ENCODE data around the gene COL6A3. TPM values are rescaled to one million over a fixed set of nuclear protein-coding genes. Genes with fewer than 3 reads are reported as not detected.
A peak's percentile ranks its signal among the peaks of the same experiment; 100 is the strongest.

Gene COL6A3
- polyA plus RNA-seq, 1 of the 3 experiments (the other 2 are of a cell fraction) = 18.5 TPM

DNA sequence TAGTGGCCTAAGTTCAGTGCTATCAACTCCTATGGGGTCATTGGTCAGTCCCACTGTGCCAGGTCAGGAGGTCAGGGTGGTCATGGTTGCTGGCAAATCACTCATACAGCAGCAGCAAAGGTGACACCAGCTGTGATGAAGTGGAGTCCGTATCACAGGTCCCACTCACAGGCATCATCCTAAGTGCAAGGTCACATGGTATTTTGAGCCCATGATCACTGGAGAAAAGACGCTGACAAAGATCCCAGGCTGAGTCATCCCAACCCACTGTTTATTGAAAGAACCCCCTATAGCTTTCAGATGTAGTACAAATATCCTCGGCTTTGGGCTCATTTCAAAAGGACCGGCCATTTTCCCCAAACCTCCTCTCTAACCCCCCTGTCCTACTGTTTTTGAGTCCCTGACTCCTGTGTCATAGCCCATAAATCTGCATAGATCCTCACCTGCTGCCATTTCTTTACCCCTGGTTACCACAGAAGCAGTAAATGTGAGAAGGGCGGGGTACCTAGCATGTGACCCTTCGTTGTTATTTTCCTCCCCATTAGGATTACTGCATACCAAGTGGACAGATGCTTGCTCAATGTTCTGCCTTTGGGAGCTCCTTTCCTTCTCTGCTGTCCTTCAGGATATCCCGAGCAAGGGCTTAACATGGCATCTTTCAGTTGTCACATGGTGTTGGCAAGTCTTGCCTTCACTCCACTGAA, 107.7 kb downstream of the COL6A3 start:
- TF ChIP-seq EZH2phosphoT487 (IDR thresholded peaks at IDR 0.05; ENCODE audit: borderline replicate concordance, low read depth) (no peak), GABPA (IDR thresholded peaks at IDR 0.05; ENCODE audit: low read depth) (no peak), NFIC (IDR thresholded peaks at IDR 0.05; ENCODE audit: borderline replicate concordance) (no peak)
- TF ChIP-seq, protein P1, sequence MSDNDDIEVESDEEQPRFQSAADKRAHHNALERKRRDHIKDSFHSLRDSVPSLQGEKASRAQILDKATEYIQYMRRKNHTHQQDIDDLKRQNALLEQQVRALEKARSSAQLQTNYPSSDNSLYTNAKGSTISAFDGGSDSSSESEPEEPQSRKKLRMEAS (IDR thresholded peaks at IDR 0.05; ENCODE audit: low read depth) = no peak
- H4K20me1 ChIP-seq (ENCODE audit: insufficient read depth) = no peaks in the 10 kb centered on the region
- H3K36me3 ChIP-seq (replicated peaks in 1 of 2; ENCODE audit: control insufficient read depth in 1 of 2, insufficient read depth in 2 of 2, low read length in 1 of 2) = no peaks in the 10 kb centered on the region
- no peak overlapping the region for H3K9ac ChIP-seq
- 70% methylated on average over 5 of the region's 7 CpGs for WGBS (ENCODE audit: low lambda C conversion rate)
- ChIA-PET POLR2A (no interaction called here), CTCF (interaction anchor here (1.3 kb wide), 1 partner anchor 8 kb away, joined by 3 read pairs; no protein-coding TSS in a partner anchor)
- peak overlapping the region in 1 of 2 experiments; percentile 87; a peak in 2 of 4 replicates for H3K27ac ChIP-seq (ENCODE audit: low read depth in 2 of 2, low read length in 1 of 2)
- peak overlapping the region; percentile 0; the same call in 1 of the 2 replicates for H3K4me2 ChIP-seq
- no peaks in the 10 kb centered on the region for H3K27me3 ChIP-seq (ENCODE audit: insufficient read depth)
- no peak overlapping the region for H2AFZ ChIP-seq (ENCODE audit: low read depth)
- no peaks in the 10 kb centered on the region for H3K9me3 ChIP-seq
- peaks cover 0 to 10% of the 10 kb centered on the region in 2 experiments; a peak in 3 of 4 replicates for H3K4me1 ChIP-seq (ENCODE audit: control insufficient read depth in 1 of 2, insufficient read depth in 2 of 2, low read depth in 1 of 2, low read length in 1 of 2)
- no peak for DNase-seq
- H3K9me2 ChIP-seq = no peaks in the 10 kb centered on the region
- H3K4me3 ChIP-seq (ENCODE audit: low read depth in 2 of 2, low read length in 1 of 2) = no peak overlapping the region
- H3F3A ChIP-seq (replicated peaks; ENCODE audit: insufficient read depth) = peaks cover 6% of the 10 kb centered on the region
- no peaks in the 10 kb centered on the region for H3K79me2 ChIP-seq (ENCODE audit: insufficient read depth)

DNA sequence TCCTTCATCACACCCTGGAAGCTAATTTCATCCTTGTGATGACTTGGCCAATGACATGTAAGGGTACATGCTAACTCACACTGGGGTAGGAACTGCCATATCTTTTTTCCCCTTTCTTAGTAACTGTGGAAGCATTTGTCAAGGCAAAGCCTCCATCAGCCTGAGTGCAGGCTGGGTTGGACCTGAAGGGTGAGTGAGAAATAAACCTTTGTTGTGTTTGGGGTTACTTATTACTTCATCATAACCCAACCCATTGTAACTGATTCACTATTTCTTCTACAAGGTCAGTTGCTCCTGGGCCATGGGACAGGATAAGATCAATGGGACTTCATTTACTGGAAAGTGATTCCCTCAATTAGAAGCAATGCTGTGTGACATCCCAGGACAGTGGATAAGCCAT, 108.4 kb downstream of the COL6A3 start:
- Histone ChIP-seq H3K9ac (no peak overlapping the region), H3K79me2 (ENCODE audit: insufficient read depth) (no peaks in the 10 kb centered on the region), H3K4me3 (ENCODE audit: low read depth in 2 of 2, low read length in 1 of 2) (no peak overlapping the region), H3K27ac (ENCODE audit: low read depth in 2 of 2, low read length in 1 of 2) (peak overlapping the region in 1 of 2 experiments; percentile 87; a peak in 2 of 4 replicates), H3K27me3 (ENCODE audit: insufficient read depth) (no peaks in the 10 kb centered on the region), H3K4me2 (peak overlapping the region; percentile 0; the same call in 1 of the 2 replicates), H3F3A (replicated peaks; ENCODE audit: insufficient read depth) (peaks cover 9% of the 10 kb centered on the region), H3K9me2 (no peaks in the 10 kb centered on the region), H3K36me3 (replicated peaks in 1 of 2; ENCODE audit: control insufficient read depth in 1 of 2, insufficient read depth in 2 of 2, low read length in 1 of 2) (no peaks in the 10 kb centered on the region), H3K4me1 (ENCODE audit: control insufficient read depth in 1 of 2, insufficient read depth in 2 of 2, low read depth in 1 of 2, low read length in 1 of 2) (peaks cover 4 to 11% of the 10 kb centered on the region in 2 experiments; a peak in 3 of 4 replicates), H3K9me3 (no peaks in the 10 kb centered on the region), H2AFZ (ENCODE audit: low read depth) (no peak overlapping the region), H4K20me1 (ENCODE audit: insufficient read depth) (no peaks in the 10 kb centered on the region)
- TF ChIP-seq, protein P1 (IDR thresholded peaks at IDR 0.05; ENCODE audit: low read depth) = no peak
- TF ChIP-seq MEF2A (IDR thresholded peaks at IDR 0.05; ENCODE audit: borderline replicate concordance, low read depth) = no peak
- no peak for TF ChIP-seq RFX5 (IDR thresholded peaks at IDR 0.05; ENCODE audit: low read length)
- TF ChIP-seq, protein P2, sequence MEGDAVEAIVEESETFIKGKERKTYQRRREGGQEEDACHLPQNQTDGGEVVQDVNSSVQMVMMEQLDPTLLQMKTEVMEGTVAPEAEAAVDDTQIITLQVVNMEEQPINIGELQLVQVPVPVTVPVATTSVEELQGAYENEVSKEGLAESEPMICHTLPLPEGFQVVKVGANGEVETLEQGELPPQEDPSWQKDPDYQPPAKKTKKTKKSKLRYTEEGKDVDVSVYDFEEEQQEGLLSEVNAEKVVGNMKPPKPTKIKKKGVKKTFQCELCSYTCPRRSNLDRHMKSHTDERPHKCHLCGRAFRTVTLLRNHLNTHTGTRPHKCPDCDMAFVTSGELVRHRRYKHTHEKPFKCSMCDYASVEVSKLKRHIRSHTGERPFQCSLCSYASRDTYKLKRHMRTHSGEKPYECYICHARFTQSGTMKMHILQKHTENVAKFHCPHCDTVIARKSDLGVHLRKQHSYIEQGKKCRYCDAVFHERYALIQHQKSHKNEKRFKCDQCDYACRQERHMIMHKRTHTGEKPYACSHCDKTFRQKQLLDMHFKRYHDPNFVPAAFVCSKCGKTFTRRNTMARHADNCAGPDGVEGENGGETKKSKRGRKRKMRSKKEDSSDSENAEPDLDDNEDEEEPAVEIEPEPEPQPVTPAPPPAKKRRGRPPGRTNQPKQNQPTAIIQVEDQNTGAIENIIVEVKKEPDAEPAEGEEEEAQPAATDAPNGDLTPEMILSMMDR (IDR thresholded peaks at IDR 0.05) = no peak
- TF ChIP-seq FOXM1 (IDR thresholded peaks at IDR 0.05; ENCODE audit: low read depth) = no peak
- TF ChIP-seq, protein P3, sequence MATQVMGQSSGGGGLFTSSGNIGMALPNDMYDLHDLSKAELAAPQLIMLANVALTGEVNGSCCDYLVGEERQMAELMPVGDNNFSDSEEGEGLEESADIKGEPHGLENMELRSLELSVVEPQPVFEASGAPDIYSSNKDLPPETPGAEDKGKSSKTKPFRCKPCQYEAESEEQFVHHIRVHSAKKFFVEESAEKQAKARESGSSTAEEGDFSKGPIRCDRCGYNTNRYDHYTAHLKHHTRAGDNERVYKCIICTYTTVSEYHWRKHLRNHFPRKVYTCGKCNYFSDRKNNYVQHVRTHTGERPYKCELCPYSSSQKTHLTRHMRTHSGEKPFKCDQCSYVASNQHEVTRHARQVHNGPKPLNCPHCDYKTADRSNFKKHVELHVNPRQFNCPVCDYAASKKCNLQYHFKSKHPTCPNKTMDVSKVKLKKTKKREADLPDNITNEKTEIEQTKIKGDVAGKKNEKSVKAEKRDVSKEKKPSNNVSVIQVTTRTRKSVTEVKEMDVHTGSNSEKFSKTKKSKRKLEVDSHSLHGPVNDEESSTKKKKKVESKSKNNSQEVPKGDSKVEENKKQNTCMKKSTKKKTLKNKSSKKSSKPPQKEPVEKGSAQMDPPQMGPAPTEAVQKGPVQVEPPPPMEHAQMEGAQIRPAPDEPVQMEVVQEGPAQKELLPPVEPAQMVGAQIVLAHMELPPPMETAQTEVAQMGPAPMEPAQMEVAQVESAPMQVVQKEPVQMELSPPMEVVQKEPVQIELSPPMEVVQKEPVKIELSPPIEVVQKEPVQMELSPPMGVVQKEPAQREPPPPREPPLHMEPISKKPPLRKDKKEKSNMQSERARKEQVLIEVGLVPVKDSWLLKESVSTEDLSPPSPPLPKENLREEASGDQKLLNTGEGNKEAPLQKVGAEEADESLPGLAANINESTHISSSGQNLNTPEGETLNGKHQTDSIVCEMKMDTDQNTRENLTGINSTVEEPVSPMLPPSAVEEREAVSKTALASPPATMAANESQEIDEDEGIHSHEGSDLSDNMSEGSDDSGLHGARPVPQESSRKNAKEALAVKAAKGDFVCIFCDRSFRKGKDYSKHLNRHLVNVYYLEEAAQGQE (IDR thresholded peaks at IDR 0.05; ENCODE audit: low read depth, low read length) = no peak
- TF ChIP-seq CHD2 (IDR thresholded peaks at IDR 0.05; ENCODE audit: low read length, partially characterized antibody) = no peak
- TF ChIP-seq FOXJ3 (CRISPR knock-in tag; IDR thresholded peaks at IDR 0.05) = no peak
- TF ChIP-seq NRF1 (IDR thresholded peaks at IDR 0.05; ENCODE audit: low read depth, low read length) = no peak
- TF ChIP-seq, protein P4, sequence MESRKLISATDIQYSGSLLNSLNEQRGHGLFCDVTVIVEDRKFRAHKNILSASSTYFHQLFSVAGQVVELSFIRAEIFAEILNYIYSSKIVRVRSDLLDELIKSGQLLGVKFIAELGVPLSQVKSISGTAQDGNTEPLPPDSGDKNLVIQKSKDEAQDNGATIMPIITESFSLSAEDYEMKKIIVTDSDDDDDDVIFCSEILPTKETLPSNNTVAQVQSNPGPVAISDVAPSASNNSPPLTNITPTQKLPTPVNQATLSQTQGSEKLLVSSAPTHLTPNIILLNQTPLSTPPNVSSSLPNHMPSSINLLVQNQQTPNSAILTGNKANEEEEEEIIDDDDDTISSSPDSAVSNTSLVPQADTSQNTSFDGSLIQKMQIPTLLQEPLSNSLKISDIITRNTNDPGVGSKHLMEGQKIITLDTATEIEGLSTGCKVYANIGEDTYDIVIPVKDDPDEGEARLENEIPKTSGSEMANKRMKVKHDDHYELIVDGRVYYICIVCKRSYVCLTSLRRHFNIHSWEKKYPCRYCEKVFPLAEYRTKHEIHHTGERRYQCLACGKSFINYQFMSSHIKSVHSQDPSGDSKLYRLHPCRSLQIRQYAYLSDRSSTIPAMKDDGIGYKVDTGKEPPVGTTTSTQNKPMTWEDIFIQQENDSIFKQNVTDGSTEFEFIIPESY (IDR thresholded peaks at IDR 0.05; ENCODE audit: borderline replicate concordance, low read depth) = no peak
- TF ChIP-seq EZH2phosphoT487 (IDR thresholded peaks at IDR 0.05; ENCODE audit: borderline replicate concordance, low read depth) = no peak
- TF ChIP-seq, protein P5, sequence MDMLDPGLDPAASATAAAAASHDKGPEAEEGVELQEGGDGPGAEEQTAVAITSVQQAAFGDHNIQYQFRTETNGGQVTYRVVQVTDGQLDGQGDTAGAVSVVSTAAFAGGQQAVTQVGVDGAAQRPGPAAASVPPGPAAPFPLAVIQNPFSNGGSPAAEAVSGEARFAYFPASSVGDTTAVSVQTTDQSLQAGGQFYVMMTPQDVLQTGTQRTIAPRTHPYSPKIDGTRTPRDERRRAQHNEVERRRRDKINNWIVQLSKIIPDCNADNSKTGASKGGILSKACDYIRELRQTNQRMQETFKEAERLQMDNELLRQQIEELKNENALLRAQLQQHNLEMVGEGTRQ (IDR thresholded peaks at IDR 0.05; ENCODE audit: borderline replicate concordance, low read depth, low read length) = no peak
- TF ChIP-seq TEAD4 (IDR thresholded peaks at IDR 0.05; ENCODE audit: borderline replicate concordance, insufficient read depth) = no peak
- no peak for TF ChIP-seq RXRA (IDR thresholded peaks at IDR 0.05; ENCODE audit: borderline replicate concordance, low read depth)
- no peak for TF ChIP-seq RAD21 (IDR thresholded peaks at IDR 0.05; ENCODE audit: low read length)
- ChIA-PET CTCF (no interaction called here), POLR2A (no interaction called here)
- DNase-seq = no peak

Data from SK-N-SH (cell line).